GM18517 (cell line): ENCODE measurements around the gene FA2H.
"Not testable (repeated sequence)": the region's sequence is repeated elsewhere in the genome, so short reads cannot be mapped to it uniquely, and the experiment has no call there.

Source experiments
- ATAC-seq: cut with Tn5 transposase; IDR thresholded peaks from one replicate; pipeline ENCODE4 v1.9.1; 2021; ENCODE audit warnings: mild to moderate bottlenecking, moderate library complexity; ENCODE audit not compliant: unreplicated experiment

Gene FA2H, protein sequence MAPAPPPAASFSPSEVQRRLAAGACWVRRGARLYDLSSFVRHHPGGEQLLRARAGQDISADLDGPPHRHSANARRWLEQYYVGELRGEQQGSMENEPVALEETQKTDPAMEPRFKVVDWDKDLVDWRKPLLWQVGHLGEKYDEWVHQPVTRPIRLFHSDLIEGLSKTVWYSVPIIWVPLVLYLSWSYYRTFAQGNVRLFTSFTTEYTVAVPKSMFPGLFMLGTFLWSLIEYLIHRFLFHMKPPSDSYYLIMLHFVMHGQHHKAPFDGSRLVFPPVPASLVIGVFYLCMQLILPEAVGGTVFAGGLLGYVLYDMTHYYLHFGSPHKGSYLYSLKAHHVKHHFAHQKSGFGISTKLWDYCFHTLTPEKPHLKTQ

DNA sequence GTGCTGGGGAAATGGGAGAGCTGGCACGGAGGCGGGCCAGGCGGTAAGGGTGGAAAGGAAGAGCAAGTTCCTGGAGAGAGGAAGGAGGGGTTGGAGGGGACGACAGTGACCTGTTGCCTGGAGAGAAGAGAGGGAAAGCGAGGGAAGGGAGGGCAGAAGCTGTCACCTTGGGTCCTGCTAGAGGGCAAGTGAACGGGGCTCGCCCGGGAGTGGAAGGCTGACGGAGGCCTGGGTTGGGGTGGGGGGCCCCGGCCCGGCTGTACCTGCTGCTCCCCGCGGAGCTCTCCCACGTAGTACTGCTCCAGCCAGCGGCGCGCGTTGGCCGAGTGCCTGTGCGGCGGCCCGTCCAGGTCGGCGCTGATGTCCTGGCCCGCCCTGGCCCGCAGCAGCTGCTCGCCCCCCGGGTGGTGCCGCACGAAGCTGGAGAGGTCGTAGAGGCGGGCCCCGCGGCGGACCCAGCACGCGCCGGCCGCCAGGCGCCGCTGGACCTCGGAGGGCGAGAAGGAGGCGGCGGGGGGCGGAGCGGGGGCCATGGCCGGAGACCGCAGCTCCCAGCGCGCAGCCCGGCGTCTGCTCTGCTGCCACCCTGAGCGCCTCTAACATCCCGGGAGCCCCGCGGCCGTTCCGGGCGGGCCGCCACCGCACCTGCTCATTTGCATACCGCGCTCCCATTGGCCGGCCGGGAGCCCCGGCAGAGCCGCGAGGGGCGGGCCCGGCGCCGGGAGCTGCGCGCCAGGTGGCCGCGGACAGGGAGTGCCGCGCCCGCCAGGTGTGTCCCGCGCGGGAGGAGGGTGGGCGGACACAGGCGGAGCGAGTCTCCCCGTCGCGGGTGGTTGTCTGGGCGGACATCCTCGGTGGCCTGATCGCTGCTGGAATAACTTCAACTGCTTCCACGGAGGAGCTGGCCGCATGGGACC is at the start of gene FA2H:
Gene FA2H (minus strand): TSS at position 598 of the 917 bp plus-strand sequence. CDS start 65 bp downstream, at position 533.
- peak; percentile 81 for ATAC-seq

GRCh38 chr16:74817851-74818250 is 43.2 kb upstream of the FA2H start:
- ATAC-seq = no peak

GRCh38 chr16:74813109-74813641 is 38.6 kb upstream of the FA2H start:
- ATAC-seq = peak; percentile 86

DNA sequence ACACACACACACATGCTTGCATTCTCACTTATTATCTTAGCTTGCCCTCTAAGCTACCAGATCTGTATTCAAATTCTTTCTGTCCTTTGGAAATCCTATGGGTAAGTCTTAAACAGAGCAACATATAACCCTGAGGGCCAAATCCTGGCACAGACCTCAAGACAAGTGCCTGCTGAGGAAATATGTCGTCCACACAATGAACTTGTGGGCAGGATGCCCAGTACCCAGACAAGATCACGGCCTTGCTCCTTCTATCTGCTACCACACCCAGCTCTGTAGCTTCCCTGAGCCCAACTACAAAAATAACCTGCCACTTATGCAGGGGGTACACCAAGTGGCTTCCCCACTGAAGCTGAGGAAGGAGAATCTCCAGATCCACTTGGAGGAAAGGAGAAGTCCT is 37.3 kb upstream of the FA2H start:
- ATAC-seq = no peak

DNA sequence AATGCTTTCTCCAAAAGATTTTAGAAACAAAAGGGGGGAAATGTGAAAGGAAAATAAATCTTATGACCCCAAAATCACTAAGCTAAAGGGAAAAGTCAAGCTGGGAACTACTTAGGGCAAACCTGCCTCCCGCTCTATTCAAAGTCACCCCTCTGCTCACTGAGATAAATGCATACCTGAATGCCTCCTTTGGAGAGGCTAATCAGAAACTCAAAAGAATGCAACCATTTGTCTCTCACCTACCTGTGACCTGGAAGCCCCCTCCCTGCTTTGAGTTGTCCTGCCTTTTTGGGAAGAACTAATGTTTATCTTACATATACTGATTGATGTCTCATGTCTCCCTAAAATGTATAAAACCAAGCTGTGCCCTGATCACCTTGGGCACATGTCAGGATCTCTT is 36.6 kb upstream of the FA2H start:
- not testable (repeated sequence) for ATAC-seq

DNA sequence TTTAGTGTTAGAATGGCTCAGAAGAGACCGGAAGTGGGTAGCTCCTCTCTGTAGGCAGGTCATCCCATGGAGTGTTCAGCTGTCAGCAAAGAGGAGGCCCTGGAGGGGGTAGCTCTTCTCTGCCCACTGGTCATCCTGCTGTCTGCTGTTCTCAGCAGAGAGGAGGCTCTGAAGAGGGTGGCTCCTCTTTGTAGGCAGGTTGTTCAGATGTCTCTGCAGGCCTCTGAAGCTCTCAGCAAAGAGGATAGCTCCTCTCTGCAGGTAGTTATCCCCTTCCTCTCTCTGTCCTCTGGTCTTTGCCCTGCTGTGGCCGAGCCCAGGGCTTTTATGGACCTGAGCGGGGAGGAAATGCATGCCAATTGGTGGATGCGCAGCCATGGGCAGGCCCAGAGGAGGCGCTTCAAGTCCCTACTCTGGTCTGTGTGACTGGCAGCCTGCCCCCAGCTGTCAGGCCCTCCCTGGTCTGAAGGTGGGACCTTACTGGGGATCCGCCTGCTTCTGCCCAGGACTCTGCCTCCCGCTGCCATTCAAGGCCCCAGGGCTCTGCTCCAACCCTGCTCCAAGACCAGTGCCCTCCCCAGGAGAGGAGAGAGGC is 32.5 kb upstream of the FA2H start:
- no peak for ATAC-seq

GRCh38 chr16:74800216-74800871 is 25.7 kb upstream of the FA2H start:
- no peak for ATAC-seq

GRCh38 chr16:74797414-74797813 is 22.8 kb upstream of the FA2H start:
- ATAC-seq = no peak

- no peak for ATAC-seq
Observed at GRCh38 chr16:74795104-74795503, 20.5 kb upstream of the FA2H start.

DNA sequence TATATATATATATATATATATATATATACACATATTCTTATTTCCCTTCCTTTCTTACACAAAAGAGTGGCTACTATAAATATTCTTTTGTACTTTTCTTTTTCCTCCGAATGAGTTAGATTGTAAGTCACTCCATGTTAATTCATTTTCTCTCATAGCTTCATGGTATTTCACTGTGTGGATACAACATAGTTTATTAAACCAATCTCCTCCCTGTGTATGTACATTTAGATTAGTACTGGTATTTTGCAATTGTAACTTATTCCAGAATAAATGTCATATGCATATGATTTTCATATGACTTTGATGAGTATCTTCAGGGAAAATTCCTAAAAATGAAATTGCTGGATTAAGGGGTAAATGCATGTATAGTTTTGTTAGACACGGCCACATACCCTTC is 20.0 kb upstream of the FA2H start:
- ATAC-seq = no peak

- ATAC-seq = no peak
Observed at GRCh38 chr16:74793571-74793970, 19.0 kb upstream of the FA2H start.

GRCh38 chr16:74792225-74792624 is 17.6 kb upstream of the FA2H start:
- no peak for ATAC-seq

DNA sequence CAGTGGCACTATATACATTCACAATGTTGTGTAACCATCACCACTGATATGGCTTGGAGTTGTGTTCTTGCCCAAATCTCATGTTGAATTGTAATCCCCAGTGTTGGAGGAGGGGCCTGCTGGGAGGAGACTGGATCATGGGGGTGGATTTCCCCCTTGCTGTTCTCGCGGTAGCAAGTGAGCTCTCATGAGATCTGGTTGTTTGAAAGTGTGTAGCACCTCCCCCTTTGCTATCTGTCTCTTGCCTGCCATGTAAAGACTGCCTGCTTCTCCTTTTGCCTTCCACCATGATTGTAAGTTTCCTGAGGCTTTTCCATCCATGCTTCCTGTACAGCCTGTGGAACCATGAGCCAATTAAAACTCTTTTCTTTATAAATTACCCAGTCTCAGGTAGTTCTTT is 17.1 kb upstream of the FA2H start:
- ATAC-seq = not testable (repeated sequence)

- ATAC-seq = no peak
Observed at GRCh38 chr16:74788108-74788507, 13.5 kb upstream of the FA2H start.

GRCh38 chr16:74785031-74785430 is 10.4 kb upstream of the FA2H start:
- ATAC-seq = no peak

DNA sequence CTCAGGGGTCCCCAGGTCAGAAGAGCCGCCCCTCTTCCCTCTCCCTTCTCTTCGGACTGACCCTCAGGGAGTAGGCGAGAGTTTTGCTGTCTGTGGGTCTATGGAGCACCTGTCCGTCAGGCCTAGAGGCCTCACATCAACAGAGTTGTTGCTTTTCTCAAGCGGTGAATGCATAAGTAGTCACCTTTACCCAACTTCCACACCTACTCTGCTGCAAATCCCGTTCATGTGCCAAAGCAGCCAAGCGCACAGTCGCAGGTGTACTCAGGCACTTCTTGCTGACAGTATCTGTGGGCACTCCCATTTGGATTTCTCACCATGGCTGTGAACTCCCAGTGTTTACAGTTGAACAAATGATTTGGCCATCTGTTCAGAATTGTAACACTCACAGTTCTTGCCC is 4.0 kb upstream of the FA2H start:
- no peak for ATAC-seq

DNA sequence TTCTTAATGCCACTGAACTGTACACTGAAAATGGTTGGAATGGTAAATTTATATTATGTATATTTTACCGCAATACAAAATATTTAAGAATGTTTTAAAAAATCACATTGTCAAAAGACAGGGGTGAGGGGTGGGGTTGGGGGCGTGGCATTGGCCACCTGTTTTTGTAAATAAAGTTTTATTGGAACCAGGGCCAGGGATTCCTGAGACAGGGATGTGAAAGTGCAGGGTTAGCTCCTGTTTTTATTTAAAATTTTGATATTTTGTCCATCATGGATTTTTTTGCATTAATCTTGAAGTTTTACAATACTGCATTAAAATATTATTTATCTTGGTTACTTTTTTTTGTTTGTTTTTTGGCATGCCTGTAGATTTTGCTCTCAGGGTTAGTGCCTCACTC is 2.3 kb upstream of the FA2H start:
- ATAC-seq = no peak

DNA sequence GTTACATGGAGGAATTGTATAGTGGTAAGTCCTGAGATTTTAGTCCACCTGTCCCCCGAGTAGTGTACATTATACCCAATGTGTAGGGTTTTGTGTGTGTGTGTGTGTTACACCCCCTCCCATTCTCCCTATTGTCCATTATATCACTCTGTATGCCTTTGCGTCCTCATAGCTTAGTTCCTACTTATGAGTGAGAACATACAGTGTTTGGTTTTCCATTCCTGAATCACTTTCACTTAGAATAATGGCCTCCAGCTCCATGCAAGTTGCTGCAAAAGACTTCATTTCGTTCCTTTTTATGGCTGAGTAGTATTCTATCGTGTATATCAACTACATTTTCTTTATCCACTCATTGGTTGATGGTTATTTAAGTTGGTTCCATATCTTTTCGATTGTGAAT is 635 bp upstream of the FA2H start:
- no peak for ATAC-seq

DNA sequence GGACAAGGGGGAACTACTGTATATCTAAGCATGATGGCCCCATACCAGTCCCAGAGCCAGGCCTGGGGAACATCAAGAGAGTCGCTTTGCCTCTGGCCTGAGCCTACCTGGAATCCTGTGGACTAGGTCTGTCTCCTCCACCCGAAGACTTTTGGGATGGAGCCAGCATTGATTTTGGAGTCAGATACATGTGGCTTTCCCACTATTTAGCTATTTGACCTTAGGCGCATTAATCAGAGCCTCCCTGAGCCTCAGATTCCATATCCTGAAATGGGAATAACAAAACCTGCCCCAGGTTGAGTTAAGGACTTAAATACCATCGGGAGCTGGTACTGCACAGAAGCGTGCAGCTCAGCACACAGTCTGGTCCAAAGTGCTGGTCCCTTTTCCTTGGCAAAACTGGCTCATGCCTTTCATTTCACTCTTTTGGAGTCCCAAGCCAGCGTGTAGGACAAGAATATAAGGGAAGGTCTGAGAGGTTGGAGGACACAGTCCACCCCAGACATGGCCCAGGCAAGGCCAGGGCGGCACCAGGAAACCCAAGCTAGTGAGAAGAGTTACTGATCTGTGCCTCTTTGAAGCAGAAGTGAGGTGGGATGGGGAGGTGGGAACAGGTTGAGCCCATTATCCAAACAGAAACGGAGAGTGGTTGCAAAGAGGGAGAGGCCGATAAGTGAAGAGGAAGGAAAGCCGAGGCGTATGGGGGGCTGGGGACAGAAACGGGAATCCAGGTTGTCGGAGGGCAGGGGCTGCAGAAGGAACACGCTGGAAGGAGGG is 986 bp downstream of the FA2H start:
- no peak for ATAC-seq
